HUDEP-2 (cell line): ENCODE results near the gene GATB.

ENCODE experiments used
- DNase-seq, 76 experiments: peaks; one replicate each; lab custom pipeline; 2025; ENCODE audit not compliant: unreplicated experiment in 76 of 76; lab: John Stamatoyannopoulos, UW

The GATB gene

GRCh38 chr4:151658959-151659600 lies 101.7 kb downstream of the GATB start:
- DNase-seq: no peak

GRCh38 chr4:151657896-151658295 lies 102.9 kb downstream of the GATB start:
- no peak for DNase-seq

GRCh38 chr4:151656058-151656457 lies 104.7 kb downstream of the GATB start:
- DNase-seq: no peak

GRCh38 chr4:151653548-151653918 lies 107.3 kb downstream of the GATB start:
- no peak for DNase-seq

GRCh38 chr4:151652841-151653547 lies 107.8 kb downstream of the GATB start:
- DNase-seq: no peak

GRCh38 chr4:151651496-151651895 lies 109.3 kb downstream of the GATB start:
- no peak for DNase-seq

GRCh38 chr4:151649479-151649878 lies 111.3 kb downstream of the GATB start:
- DNase-seq: peak in 3 of 76 experiments; percentile 7 to 35 (median 11)

- peak in 1 of 76 experiments; percentile 4 for DNase-seq
These were observed 114.5 kb downstream of the GATB start for GRCh38 chr4:151646322-151646721.

- DNase-seq: peak in 4 of 76 experiments; percentile 2 to 29 (median 12)
These were observed 116.2 kb downstream of the GATB start for GRCh38 chr4:151644622-151645021.

- DNase-seq: no peak
These were observed 117.2 kb downstream of the GATB start for GRCh38 chr4:151643564-151643963.

GRCh38 chr4:151641983-151642382 lies 118.8 kb downstream of the GATB start:
- no peak for DNase-seq

- no peak for DNase-seq
These were observed 119.6 kb downstream of the GATB start for GRCh38 chr4:151641167-151641566.

GRCh38 chr4:151640381-151640780 lies 120.4 kb downstream of the GATB start:
- DNase-seq: no peak

- DNase-seq: no peak
These were observed 122.4 kb downstream of the GATB start for GRCh38 chr4:151638295-151638858.

- DNase-seq: no peak
These were observed 129.5 kb downstream of the GATB start for GRCh38 chr4:151631349-151631748.

GRCh38 chr4:151629097-151629783 lies 131.6 kb downstream of the GATB start:
- no peak for DNase-seq

- DNase-seq: peak in 1 of 76 experiments; percentile 7
These were observed 132.7 kb downstream of the GATB start for GRCh38 chr4:151628001-151628608.

- no peak for DNase-seq
These were observed 133.3 kb downstream of the GATB start for GRCh38 chr4:151627491-151627890.

- no peak for DNase-seq
These were observed 134.1 kb downstream of the GATB start for GRCh38 chr4:151626751-151627150.

- DNase-seq: no peak
These were observed 134.6 kb downstream of the GATB start for GRCh38 chr4:151626228-151626627.
